Smooth muscle cell (in vitro differentiated cells): Measurements from ENCODE around the gene DOCK1. TPM values are rescaled to one million over a fixed set of nuclear protein-coding genes. Genes with fewer than 3 reads are reported as not detected.

Source experiments
- DNase-seq: peaks from one replicate; lab custom pipeline; 2025; ENCODE audit not compliant: unreplicated experiment; lab: John Stamatoyannopoulos, UW
- H2AFZ ChIP-seq: fragments of 200-600 bp; sonication (generic); 2 replicates; pipeline ENCODE4 v1.6.0; 2016; ENCODE audit warnings: antibody characterized with exemption, low read depth, mild to moderate bottlenecking
- H3F3A ChIP-seq: fragments of 200-600 bp; sonication (generic); 2 replicates; pipeline ENCODE4 v1.6.0; 2017; ENCODE audit warnings: antibody characterized with exemption, low read depth
- H3K27ac ChIP-seq: fragments of 200-600 bp; sonication (generic); 2 replicates; pipeline ENCODE4 v1.5.1; 2016; ENCODE audit warnings: low read depth, mild to moderate bottlenecking
- H3K27me3 ChIP-seq: fragments of 200-600 bp; sonication (generic); 2 replicates; pipeline ENCODE4 v1.6.1; 2016; ENCODE audit warnings: low read depth, mild to moderate bottlenecking
- H3K36me3 ChIP-seq: fragments of 200-600 bp; sonication (generic); 2 replicates; pipeline ENCODE4 v1.5.1; 2016; ENCODE audit warnings: low read depth
- H3K4me1 ChIP-seq: fragments of 200-600 bp; sonication (generic); 2 replicates; pipeline ENCODE4 v1.5.1; 2016; ENCODE audit warnings: low read depth
- H3K4me2 ChIP-seq: fragments of 200-600 bp; sonication (generic); 2 replicates; pipeline ENCODE4 v1.6.0; 2016; ENCODE audit warnings: mild to moderate bottlenecking
- H3K4me3 ChIP-seq: fragments of 200-600 bp; sonication (generic); 2 replicates; pipeline ENCODE4 v1.5.1; 2016; ENCODE audit warnings: mild to moderate bottlenecking
- H3K79me2 ChIP-seq: fragments of 200-600 bp; sonication (generic); 2 replicates; pipeline ENCODE4 v1.6.0; 2016; ENCODE audit warnings: low read depth, mild to moderate bottlenecking
- H3K9ac ChIP-seq: fragments of 200-600 bp; sonication (generic); 2 replicates; pipeline ENCODE4 v1.6.0; 2016; ENCODE audit warnings: low read depth
- H3K9me3 ChIP-seq: fragments of 200-600 bp; sonication (generic); replicated peaks from 2 replicates; pipeline ENCODE4 v1.5.1; 2016; ENCODE audit warnings: low read depth
- H4K20me1 ChIP-seq: fragments of 200-600 bp; sonication (generic); 2 replicates; pipeline ENCODE4 v1.6.0; 2016; ENCODE audit warnings: low read depth
- WGBS: methylation state at CpG from one replicate; pipeline ENCODE4 v1.1.7; 2016; ENCODE audit warnings: low lambda C conversion rate; 5-methylcytosine and 5-hydroxymethylcytosine counted together
- polyA plus RNA-seq: library from polyadenylated mRNA; unstranded; fragments of >200 nt; fragmentation: Nextera tagmentation; extraction: Ambion mirVana; gene quantifications from 2 replicates; pipeline ENCODE4 v1.2.1, GENCODE V29; 2016
- total RNA-seq: library from RNA; depleted of rRNA; stranded (reverse); fragments of >200 nt; gene quantifications from 2 replicates; pipeline ENCODE4 v1.2.3, GENCODE V29; 2014
- TF ChIP-seq, protein P1 (sequence below): fragments of 200-600 bp; sonication (generic); IDR thresholded peaks from 2 replicates; pipeline ENCODE4 v1.5.1; 2017; ENCODE audit warnings: borderline replicate concordance, mild to moderate bottlenecking, antibody characterized with exemption; ENCODE audit not compliant: insufficient read depth, poor library complexity, severe bottlenecking

Gene DOCK1
- total and polyA plus RNA-seq, 2 experiments from 2014 or later = 18.4 to 37.1 TPM

DNA sequence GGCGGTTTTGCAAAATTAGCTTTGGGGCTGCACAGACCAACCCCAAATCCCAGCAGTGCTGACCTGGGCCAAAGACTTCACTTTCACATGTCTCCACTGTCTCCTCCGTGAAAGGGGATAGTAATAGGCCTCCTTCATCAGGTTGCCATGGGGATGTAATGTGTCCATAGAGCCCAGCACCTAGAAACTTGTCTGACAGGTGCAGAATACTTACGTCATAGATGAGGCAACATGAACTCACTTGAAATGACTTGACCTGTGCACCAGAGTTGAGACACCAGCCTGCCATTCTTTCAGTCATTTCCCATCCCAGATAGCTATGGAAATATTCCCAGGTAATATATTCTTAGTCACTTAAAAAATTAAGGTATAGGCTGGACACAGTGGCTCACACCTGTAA is 196.9 kb downstream of the DOCK1 start:
- 90% methylated on average over 3 of the region's 3 CpGs for WGBS
- H3K4me3 ChIP-seq = no peak overlapping the region

DNA sequence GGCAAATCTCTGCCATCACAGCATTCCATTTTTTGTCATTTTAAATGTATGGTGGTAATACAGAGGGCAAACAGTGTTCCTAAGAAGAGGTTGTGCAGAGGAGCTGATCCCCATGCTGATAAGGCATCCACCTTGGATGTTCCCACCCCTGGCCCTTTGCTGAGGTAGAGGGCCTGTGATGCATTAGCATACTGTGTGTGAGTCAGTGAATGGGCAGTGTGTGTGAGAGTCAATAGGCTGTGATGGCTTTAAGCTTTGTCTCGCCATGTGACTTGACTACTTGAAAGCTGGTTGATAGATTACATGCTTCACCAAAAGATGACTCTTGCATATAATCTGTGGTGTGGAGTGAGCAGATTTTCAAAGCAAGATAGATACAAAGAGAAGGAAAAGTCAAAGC is 209.9 kb downstream of the DOCK1 start:
- H3K4me3 ChIP-seq = no peak overlapping the region
- H2AFZ ChIP-seq = no peak overlapping the region
- peaks cover 87% of the 10 kb centered on the region for H4K20me1 ChIP-seq
- H3K9me3 ChIP-seq = no peaks in the 10 kb centered on the region
- no peaks in the 10 kb centered on the region for H3K4me1 ChIP-seq
- TF ChIP-seq, protein P1, sequence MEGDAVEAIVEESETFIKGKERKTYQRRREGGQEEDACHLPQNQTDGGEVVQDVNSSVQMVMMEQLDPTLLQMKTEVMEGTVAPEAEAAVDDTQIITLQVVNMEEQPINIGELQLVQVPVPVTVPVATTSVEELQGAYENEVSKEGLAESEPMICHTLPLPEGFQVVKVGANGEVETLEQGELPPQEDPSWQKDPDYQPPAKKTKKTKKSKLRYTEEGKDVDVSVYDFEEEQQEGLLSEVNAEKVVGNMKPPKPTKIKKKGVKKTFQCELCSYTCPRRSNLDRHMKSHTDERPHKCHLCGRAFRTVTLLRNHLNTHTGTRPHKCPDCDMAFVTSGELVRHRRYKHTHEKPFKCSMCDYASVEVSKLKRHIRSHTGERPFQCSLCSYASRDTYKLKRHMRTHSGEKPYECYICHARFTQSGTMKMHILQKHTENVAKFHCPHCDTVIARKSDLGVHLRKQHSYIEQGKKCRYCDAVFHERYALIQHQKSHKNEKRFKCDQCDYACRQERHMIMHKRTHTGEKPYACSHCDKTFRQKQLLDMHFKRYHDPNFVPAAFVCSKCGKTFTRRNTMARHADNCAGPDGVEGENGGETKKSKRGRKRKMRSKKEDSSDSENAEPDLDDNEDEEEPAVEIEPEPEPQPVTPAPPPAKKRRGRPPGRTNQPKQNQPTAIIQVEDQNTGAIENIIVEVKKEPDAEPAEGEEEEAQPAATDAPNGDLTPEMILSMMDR = no peak
- H3F3A ChIP-seq = no peaks in the 10 kb centered on the region
- DNase-seq = no peak
- no peaks in the 10 kb centered on the region for H3K27me3 ChIP-seq
- H3K9ac ChIP-seq = no peak overlapping the region
- WGBS = 100% methylated on average over 1 of the region's 1 CpG
- no peaks in the 10 kb centered on the region for H3K79me2 ChIP-seq
- no peak overlapping the region for H3K27ac ChIP-seq
- H3K36me3 ChIP-seq = peaks cover 4% of the 10 kb centered on the region
- no peak overlapping the region for H3K4me2 ChIP-seq

More for the DNA sequence above, 196.9 kb downstream of the DOCK1 start:
- TF ChIP-seq, protein P1 = no peak
- Histone ChIP-seq H3K4me2 (no peak overlapping the region), H3F3A (no peaks in the 10 kb centered on the region), H3K27me3 (no peaks in the 10 kb centered on the region), H3K36me3 (no peaks in the 10 kb centered on the region), H4K20me1 (peaks cover 20% of the 10 kb centered on the region), H3K27ac (no peak overlapping the region), H2AFZ (no peak overlapping the region), H3K9ac (no peak overlapping the region), H3K4me1 (no peaks in the 10 kb centered on the region), H3K79me2 (no peaks in the 10 kb centered on the region), H3K9me3 (no peaks in the 10 kb centered on the region)
- no peak for DNase-seq

DNA sequence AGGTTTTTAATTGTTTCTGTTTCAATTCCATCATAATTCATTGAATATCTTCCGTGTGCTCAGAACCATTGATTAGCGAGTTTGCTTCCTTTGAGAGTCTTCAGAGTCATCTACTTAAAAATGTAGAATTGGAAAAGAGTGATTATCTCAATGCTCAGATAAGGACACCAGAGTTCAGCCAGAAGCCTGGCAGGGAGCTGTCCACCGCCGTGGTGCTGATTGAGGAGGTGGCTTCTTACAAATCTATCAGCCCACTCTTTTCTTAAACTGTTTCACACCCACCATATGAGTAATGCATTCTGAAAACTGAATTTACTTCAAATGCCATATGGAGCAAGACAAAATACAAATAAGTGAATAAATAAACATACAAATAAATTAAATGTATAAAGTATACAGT is 211.9 kb downstream of the DOCK1 start:
- Histone ChIP-seq H3F3A (no peaks in the 10 kb centered on the region), H3K36me3 (no peaks in the 10 kb centered on the region), H2AFZ (no peak overlapping the region), H3K79me2 (no peaks in the 10 kb centered on the region), H3K4me2 (no peak overlapping the region), H4K20me1 (peaks cover 100% of the 10 kb centered on the region), H3K27me3 (no peaks in the 10 kb centered on the region), H3K4me1 (no peaks in the 10 kb centered on the region), H3K9me3 (no peaks in the 10 kb centered on the region), H3K4me3 (no peak overlapping the region), H3K27ac (no peak overlapping the region), H3K9ac (no peak overlapping the region)
- WGBS = 36% methylated on average over 4 of the region's 4 CpGs
- TF ChIP-seq, protein P1 = no peak
- DNase-seq = peak; percentile 25

DNA sequence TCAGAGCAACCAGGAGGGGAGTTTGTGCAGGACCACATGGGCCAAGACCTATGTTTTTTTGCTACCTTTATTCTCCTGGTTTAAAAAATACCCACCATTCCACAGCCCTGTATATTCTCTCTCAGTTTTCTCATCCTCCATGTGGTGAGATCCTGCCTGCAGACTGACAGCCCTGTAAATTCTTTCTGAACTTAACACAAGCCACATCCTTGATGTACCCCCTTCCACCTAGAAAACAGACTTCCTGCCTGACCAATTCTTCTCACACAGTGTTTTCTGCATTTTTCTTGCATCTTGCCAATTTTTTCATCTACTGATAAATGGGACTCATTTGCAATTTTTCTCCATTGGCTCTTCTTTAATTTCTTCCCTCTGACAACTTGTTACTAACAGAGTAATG is 212.8 kb downstream of the DOCK1 start:
- H3K36me3 ChIP-seq = no peaks in the 10 kb centered on the region
- TF ChIP-seq, protein P1 = no peak
- no peak for DNase-seq
- H2AFZ ChIP-seq = no peak overlapping the region
- H3K27ac ChIP-seq = no peak overlapping the region
- no peaks in the 10 kb centered on the region for H3K9me3 ChIP-seq
- H4K20me1 ChIP-seq = peaks cover 100% of the 10 kb centered on the region
- no peaks in the 10 kb centered on the region for H3K79me2 ChIP-seq
- no peak overlapping the region for H3K4me2 ChIP-seq
- H3K9ac ChIP-seq = no peak overlapping the region
- no peak overlapping the region for H3K4me3 ChIP-seq
- no peaks in the 10 kb centered on the region for H3K27me3 ChIP-seq
- H3K4me1 ChIP-seq = no peaks in the 10 kb centered on the region
- H3F3A ChIP-seq = no peaks in the 10 kb centered on the region
